Measurements from ENCODE around the gene KRTAP6-2.

GRCh38 chr21:30605968-30606367, 7.3 kb upstream of the KRTAP6-2 start:
- peak; percentile 25 to 36; a peak in 3 of 4 replicates for TF ChIP-seq CTCF (conservative IDR thresholded peaks at IDR 0.05; ENCODE audit: low read depth in 2 of 2)
- TF ChIP-seq EZH2 (IDR thresholded peaks at IDR 0.05; ENCODE audit: low read depth, unreplicated experiment), result no peak
- no peak for TF ChIP-seq POLR2AphosphoS5 (IDR thresholded peaks at IDR 0.05; ENCODE audit: low read depth)
- no peak for TF ChIP-seq NANOG (IDR thresholded peaks at IDR 0.05; ENCODE audit: borderline replicate concordance)
- no peak for TF ChIP-seq EZH2phosphoT487 (IDR thresholded peaks at IDR 0.05; ENCODE audit: unreplicated experiment)
- TF ChIP-seq REST (IDR thresholded peaks at IDR 0.05; ENCODE audit: unreplicated experiment), result no peak
- no peak for TF ChIP-seq CREB1 (CRISPR knock-in tag; IDR thresholded peaks at IDR 0.05; ENCODE audit: low read depth)
- TF ChIP-seq ETS1 (IDR thresholded peaks at IDR 0.05), result no peak
- TF ChIP-seq ZNF462 (CRISPR knock-in tag; IDR thresholded peaks at IDR 0.05), result no peak
- TF ChIP-seq JUNB (IDR thresholded peaks at IDR 0.05; ENCODE audit: unreplicated experiment), result no peak
- TF ChIP-seq STAT1 (IDR thresholded peaks at IDR 0.05; ENCODE audit: unreplicated experiment), result no peak
- TF ChIP-seq ZNF331 (CRISPR knock-in tag; IDR thresholded peaks at IDR 0.05; ENCODE audit: low read depth), result no peak
- TF ChIP-seq ZNF114 (CRISPR knock-in tag; IDR thresholded peaks at IDR 0.05), result no peak

Measured in GM23338 (cell line).